Measurements from ENCODE around the gene FGD4.

FGD4 gene

GRCh38 chr12:32379213-32379612 is 20.1 kb upstream of the FGD4 start:
- no peaks in the 10 kb centered on the region for H3K36me3 ChIP-seq
- no peak overlapping the region for H3K4me3 ChIP-seq (ENCODE audit: low read depth, low read length)
- no peaks in the 10 kb centered on the region for H3K9me3 ChIP-seq (ENCODE audit: severe bottlenecking)
- no peak overlapping the region for H3K27ac ChIP-seq
- DNase-seq: no peak
- H3K27me3 ChIP-seq (ENCODE audit: insufficient read depth, low read depth, severe bottlenecking): no peaks in the 10 kb centered on the region
- TF ChIP-seq CTCF (IDR thresholded peaks at IDR 0.05; ENCODE audit: low read depth, low read length): no peak

GRCh38 chr12:32379667-32380066 is 19.7 kb upstream of the FGD4 start:
- Histone ChIP-seq H3K27ac (no peak overlapping the region), H3K9me3 (ENCODE audit: severe bottlenecking) (no peaks in the 10 kb centered on the region), H3K4me3 (ENCODE audit: low read depth, low read length) (no peak overlapping the region), H3K27me3 (ENCODE audit: insufficient read depth, low read depth, severe bottlenecking) (no peaks in the 10 kb centered on the region), H3K36me3 (no peaks in the 10 kb centered on the region)
- DNase-seq: no peak
- no peak for TF ChIP-seq CTCF (IDR thresholded peaks at IDR 0.05; ENCODE audit: low read depth, low read length)

- no peak overlapping the region for H3K27ac ChIP-seq
- no peak for DNase-seq
- no peak overlapping the region for H3K4me3 ChIP-seq (ENCODE audit: low read depth, low read length)
- no peaks in the 10 kb centered on the region for H3K36me3 ChIP-seq
- H3K9me3 ChIP-seq (ENCODE audit: severe bottlenecking): no peaks in the 10 kb centered on the region
- TF ChIP-seq CTCF (IDR thresholded peaks at IDR 0.05; ENCODE audit: low read depth, low read length): no peak
- no peaks in the 10 kb centered on the region for H3K27me3 ChIP-seq (ENCODE audit: insufficient read depth, low read depth, severe bottlenecking)
Observed at GRCh38 chr12:32382226-32382625, 17.1 kb upstream of the FGD4 start.

- Histone ChIP-seq H3K36me3 (no peaks in the 10 kb centered on the region), H3K4me3 (ENCODE audit: low read depth, low read length) (no peak overlapping the region)
- no peak for DNase-seq
Observed at GRCh38 chr12:32390572-32391219, 8.7 kb upstream of the FGD4 start.

GRCh38 chr12:32395026-32395425 is 4.3 kb upstream of the FGD4 start:
- Histone ChIP-seq H3K9me3 (ENCODE audit: severe bottlenecking) (no peaks in the 10 kb centered on the region), H3K36me3 (no peaks in the 10 kb centered on the region), H3K4me3 (ENCODE audit: low read depth, low read length) (no peak overlapping the region), H3K27ac (no peak overlapping the region), H3K27me3 (ENCODE audit: insufficient read depth, low read depth, severe bottlenecking) (no peaks in the 10 kb centered on the region)
- TF ChIP-seq CTCF (IDR thresholded peaks at IDR 0.05; ENCODE audit: low read depth, low read length): no peak
- DNase-seq: no peak

More at GRCh38 chr12:32390572-32391219, 8.7 kb upstream of the FGD4 start:
- H3K27ac ChIP-seq: no peak overlapping the region
- no peaks in the 10 kb centered on the region for H3K27me3 ChIP-seq (ENCODE audit: insufficient read depth, low read depth, severe bottlenecking)
- H3K9me3 ChIP-seq (ENCODE audit: severe bottlenecking): no peaks in the 10 kb centered on the region
- no peak for TF ChIP-seq CTCF (IDR thresholded peaks at IDR 0.05; ENCODE audit: low read depth, low read length)

GRCh38 chr12:32397696-32398095 is 1.7 kb upstream of the FGD4 start:
- no peak for DNase-seq
- H3K4me3 ChIP-seq (ENCODE audit: low read depth, low read length): no peak overlapping the region
- no peaks in the 10 kb centered on the region for H3K9me3 ChIP-seq (ENCODE audit: severe bottlenecking)
- no peaks in the 10 kb centered on the region for H3K36me3 ChIP-seq
- no peak overlapping the region for H3K27ac ChIP-seq
- no peak for TF ChIP-seq CTCF (IDR thresholded peaks at IDR 0.05; ENCODE audit: low read depth, low read length)
- no peaks in the 10 kb centered on the region for H3K27me3 ChIP-seq (ENCODE audit: insufficient read depth, low read depth, severe bottlenecking)
